HG03565 (cell line): ENCODE results near the gene BSG.
"Not testable (repeated sequence)": the region's sequence is repeated elsewhere in the genome, so short reads cannot be mapped to it uniquely, and the experiment has no call there.

Source experiments
- ATAC-seq: cut with Tn5 transposase; IDR thresholded peaks from one replicate; pipeline ENCODE4 v1.9.1; 2021; ENCODE audit warnings: mild to moderate bottlenecking, moderate library complexity; ENCODE audit not compliant: unreplicated experiment

The BSG gene

GRCh38 chr19:585146-585545 lies 12.8 kb downstream of the BSG start:
- not testable (repeated sequence) for ATAC-seq

- no peak for ATAC-seq
These were observed 13.2 kb downstream of the BSG start for GRCh38 chr19:585551-586110.

DNA sequence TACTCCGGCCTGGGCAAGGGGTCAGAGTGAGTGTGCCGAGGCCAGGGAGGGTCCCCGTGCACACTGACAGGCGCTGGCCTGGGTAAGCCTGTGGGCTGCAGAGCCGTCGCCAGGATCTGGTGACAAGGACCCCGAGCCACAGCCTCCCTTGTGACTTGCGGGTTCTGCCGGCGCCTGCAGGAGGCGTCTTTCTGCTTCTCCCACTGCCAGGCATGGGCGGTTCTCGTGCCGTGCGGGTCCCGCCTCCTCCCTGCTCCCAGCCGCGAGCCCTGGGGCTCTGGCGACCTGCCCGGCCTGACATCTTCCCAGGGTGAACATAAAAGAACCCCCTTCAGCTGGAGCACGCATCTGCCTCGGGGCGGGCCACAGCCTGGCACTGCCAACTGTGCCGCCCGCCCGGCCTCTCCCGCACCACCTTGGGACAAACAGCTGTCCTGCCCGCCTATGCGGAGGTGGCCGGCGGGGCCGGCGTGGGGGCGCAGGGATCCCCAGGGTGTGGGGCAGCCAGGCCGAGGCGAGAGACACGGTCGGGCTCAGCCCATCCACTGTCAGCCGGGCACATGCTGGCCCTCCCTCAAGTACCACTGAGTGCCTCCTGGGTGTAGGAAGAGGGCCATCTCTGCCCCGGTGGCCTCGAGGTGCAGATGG lies 15.8 kb downstream of the BSG start:
- no peak for ATAC-seq

- no peak for ATAC-seq
These were observed 16.6 kb downstream of the BSG start for GRCh38 chr19:588741-589692.

DNA sequence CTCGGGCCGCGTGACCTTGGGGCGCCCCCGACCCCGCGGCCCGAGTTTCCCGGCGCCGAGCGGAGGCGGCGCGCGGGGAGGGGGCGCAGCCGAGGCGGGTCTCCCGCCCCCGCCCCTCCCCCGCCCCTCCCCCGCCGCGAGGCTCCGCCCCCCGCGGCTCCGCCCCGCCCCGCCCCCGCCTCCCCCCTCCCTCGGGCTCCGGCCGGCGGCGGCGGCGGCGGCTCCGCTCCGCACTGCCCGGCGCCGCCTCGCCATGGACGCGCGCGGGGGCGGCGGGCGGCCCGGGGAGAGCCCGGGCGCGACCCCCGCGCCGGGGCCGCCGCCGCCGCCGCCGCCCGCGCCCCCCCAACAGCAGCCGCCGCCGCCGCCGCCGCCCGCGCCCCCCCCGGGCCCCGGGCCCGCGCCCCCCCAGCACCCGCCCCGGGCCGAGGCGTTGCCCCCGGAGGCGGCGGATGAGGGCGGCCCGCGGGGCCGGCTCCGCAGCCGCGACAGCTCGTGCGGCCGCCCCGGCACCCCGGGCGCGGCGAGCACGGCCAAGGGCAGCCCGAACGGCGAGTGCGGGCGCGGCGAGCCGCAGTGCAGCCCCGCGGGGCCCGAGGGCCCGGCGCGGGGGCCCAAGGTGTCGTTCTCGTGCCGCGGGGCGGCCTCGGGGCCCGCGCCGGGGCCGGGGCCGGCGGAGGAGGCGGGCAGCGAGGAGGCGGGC lies 17.4 kb downstream of the BSG start, which contains the start of gene HCN2:
HCN2 (plus strand) TSS at position 189 of the 703 bp plus-strand sequence; CDS start at position 254, 65 bp downstream.
- no peak for ATAC-seq

DNA sequence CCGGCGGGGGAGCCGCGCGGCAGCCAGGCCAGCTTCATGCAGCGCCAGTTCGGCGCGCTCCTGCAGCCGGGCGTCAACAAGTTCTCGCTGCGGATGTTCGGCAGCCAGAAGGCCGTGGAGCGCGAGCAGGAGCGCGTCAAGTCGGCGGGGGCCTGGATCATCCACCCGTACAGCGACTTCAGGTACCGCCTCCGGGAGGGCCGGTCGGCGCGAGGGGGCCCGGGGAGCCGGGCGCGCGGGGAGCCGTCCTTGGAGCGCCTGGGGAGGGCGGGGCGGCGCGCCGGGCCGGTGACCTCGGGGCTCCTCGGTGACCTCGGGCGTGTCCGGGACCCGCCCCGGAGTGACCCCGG lies 18.0 kb downstream of the BSG start:
- ATAC-seq: no peak

DNA sequence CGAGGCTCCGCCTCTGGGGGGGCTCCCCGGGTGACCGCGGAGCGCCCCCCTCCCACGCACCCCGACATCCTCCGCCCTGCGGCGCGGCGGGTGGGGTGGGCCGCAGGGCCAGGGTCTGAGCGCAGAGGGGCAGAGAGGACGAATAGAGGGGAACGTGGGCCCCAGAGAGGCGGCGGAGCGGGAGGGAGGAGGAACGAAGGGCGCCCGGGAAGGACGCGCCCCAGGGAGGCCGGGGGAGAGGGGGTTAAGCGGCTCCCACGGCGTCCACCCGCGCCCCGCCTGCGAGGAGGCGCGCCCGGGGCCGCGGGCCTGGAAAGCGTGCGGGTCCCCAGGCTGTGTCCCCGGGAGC lies 18.3 kb downstream of the BSG start:
- ATAC-seq: no peak

GRCh38 chr19:591099-591958 lies 18.9 kb downstream of the BSG start:
- ATAC-seq: no peak

GRCh38 chr19:592101-592500 lies 19.7 kb downstream of the BSG start:
- ATAC-seq: no peak

DNA sequence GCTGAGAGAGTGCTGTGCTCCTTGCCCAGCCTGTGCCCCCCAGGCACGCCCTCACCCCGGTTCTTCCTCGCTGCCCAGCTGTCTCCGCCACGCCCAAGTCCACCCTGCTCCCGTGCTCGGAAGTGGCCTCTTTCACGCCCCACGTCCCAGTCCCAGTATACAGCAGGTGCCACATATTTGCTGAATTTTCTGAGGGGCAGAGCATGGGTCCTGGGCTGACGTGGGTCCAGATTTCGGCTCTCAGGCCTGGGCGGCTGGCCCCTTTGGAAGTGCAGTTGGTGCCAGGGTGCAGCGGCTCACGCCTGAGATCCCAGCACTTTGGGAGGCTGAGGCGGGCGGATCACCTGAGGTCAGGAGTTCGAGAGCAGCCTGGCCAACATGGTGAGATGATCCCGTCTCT lies 20.7 kb downstream of the BSG start:
- no peak for ATAC-seq

GRCh38 chr19:593505-593904 lies 21.1 kb downstream of the BSG start:
- ATAC-seq: no peak

- ATAC-seq: no peak
These were observed 22.0 kb downstream of the BSG start for GRCh38 chr19:594265-594870.

- ATAC-seq: no peak
These were observed 23.2 kb downstream of the BSG start for GRCh38 chr19:595326-596262.

GRCh38 chr19:596263-596655 lies 23.9 kb downstream of the BSG start:
- no peak for ATAC-seq

DNA sequence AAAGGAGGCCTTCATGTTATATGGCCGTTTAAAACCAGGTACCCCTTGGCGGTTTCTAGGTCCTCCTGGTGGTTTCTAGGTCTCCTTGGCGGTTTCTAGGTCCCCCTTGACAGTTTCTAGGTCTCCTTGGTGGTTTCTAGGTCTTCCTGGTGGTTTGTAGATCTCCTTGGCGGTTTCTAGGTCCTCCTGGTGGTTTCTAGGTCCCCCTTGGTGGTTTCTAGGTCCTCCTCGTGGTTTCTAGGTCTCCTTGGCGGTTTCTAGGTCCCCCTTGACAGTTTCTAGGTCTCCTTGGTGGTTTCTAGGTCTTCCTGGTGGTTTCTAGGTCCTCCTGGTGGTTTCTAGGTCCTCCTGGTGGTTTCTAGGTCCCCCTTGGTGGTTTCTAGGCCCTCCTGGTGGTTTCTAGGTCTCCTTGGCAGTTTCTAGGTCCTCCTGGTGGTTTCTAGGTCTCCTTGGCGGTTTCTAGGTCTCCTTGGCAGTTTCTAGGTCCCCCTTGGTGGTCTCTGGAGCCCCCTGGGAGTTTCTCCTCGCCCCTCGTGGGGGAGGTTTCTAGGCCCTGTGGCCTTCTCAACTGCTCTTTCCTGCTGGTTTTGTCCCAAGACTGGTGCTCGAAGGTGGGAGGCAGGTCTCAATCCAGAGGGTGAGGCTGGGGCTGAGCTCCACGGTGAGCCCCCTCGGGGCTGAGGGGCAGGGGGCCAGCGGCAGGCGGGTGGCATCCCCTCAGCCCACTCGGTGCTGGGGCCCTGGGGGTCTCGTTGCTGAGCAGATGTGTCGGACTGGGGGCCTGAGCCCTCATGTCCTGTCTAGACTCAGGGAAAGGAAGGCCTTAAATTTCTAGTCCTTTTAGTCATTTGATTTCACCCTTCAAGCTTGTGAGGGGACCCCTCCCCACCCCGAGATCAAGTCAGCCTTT lies 25.3 kb downstream of the BSG start:
- ATAC-seq: no peak

DNA sequence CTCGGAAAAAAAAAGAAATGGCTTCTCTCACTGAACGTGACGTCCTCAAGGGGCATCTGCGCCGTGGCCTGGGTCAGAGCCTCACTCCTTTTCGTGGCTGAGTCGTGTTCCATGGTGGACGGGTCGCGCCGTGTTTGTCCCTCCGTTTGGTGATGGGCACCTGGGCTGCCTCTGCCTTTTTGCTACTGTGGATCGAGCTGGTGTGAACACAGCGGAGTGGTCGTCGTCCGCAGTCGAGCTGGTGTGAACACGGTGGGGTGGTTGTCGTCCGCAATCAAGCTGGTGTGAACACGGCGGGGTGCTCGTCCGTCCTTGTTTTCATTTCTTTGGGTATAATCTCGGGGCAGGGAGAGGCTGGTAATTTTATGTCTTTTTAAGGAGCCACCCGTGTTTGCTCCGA lies 28.9 kb downstream of the BSG start:
- no peak for ATAC-seq

- no peak for ATAC-seq
These were observed 29.4 kb downstream of the BSG start for GRCh38 chr19:601790-602189.
